Measurements from ENCODE around the gene ZNF777.
A peak's percentile ranks its signal among the peaks of the same experiment; 100 is the strongest.
"Not testable (repeated sequence)": the region's sequence is repeated elsewhere in the genome, so short reads cannot be mapped to it uniquely, and the experiment has no call there.

Gene ZNF777

DNA sequence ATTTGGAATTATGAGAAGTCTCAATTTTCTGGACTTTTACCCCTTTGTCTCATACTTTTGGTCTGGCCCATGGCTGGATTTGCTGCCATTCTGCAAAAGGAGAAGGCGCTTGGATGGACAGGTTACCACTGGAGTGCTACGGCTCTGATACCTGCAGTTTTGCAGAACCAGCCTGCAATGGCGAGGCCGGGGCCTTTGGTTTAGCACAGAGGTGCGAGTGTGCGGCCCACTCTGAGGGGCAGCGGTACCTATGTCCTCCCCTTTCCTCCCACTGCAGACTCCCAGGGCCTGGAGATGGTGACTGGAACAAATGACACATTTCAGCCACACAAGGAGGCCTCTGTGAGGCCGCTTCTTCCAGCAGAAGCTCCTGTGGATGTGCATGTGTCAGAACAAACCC lies 11.9 kb downstream of the ZNF777 start:
- no peak for DNase-seq

DNA sequence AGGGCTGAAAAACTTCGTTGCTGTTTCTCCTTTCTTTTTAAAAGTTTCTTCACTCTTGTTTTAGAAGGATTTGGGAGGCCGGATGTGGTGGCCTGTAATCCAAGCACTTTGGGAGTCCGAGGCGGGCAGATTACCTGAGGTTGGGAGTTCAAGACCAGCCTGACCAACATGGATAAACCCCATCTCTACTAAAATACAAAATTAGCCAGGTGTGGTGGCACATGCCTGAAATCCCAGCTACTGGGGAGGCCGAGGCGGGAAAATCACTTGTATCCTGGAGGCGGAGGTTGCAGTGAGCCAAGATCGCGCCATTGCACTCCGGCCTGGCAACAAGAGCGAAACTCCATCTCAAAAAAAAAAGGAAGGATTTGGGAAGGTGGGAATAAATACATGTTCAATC lies 14.8 kb downstream of the ZNF777 start:
- not testable (repeated sequence) for DNase-seq

DNA sequence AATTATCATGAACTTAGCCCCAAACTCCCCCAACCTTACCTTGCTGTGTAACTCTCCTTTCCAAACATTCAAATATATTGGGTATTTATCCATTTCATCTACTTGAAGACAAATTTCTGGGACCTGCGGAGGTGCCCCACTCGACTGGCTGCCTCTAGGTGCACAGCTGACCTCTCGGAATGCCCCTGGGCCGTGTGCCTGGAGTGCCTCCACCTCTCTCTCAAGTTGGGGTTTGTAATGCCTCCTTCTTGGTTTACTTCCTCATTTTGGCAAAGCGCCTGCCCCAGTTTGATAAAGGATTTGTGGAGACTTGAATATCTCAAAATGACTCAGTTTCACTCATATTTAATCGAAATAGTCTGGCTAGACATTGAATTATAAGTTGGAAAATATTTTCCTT lies 16.6 kb downstream of the ZNF777 start:
- DNase-seq, result no peak

DNA sequence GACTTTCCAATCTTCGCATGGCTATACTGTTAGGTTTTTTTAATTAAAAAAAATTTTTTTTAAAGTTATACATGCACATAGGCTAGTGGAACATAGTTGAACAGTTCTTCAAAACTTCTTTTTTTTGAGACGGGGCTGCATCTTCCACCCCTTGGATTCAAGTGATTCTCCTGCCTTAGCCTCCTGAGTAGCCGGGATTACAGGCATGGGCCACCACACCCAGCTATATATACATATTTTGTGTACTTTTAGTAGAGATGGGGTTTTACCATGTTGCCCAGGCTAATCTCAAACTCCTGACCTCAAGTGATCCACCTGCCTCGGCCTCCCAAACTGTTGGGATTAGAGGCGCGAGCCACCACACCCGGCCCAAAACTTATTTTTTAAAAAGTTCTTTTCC lies 17.3 kb downstream of the ZNF777 start:
- no peak for DNase-seq

DNA sequence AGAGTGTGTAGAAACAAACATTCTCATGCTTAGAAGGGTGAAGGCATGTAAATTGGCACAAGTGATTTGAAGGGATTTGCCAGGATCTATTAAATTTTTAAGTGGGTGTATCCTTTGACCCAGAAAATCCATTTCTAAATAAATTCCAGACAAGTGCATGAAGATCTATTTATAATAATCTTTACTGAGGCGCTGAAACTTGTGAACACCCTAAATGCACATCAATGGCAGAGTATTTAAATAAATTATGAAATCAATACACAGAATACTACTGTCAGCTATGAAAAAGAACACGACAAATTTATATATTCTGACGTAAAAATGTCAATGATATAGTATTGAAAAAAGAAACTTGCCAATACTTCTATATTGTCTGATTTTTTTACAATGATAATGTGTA lies 17.9 kb downstream of the ZNF777 start:
- DNase-seq, result no peak

DNA sequence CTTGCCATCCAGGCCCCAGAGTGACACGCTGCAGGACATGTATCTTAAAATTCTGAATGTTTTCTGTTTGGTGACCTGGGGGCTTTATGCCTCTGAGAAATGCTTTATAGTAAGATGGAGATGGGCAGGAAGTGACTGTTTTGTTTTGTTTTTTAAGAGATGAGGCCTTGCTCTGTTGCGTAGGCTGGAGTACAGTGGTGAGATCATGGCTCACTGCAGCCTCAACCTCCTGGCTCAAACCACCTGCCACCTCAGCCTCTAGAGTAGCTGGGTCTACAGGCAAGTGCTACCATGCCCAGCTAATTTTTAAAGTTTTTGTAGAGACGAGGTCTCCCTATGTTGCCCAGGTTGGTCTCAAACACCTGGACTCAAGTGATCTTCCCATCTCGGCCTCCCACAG lies 20.6 kb downstream of the ZNF777 start:
- no peak for DNase-seq

DNA sequence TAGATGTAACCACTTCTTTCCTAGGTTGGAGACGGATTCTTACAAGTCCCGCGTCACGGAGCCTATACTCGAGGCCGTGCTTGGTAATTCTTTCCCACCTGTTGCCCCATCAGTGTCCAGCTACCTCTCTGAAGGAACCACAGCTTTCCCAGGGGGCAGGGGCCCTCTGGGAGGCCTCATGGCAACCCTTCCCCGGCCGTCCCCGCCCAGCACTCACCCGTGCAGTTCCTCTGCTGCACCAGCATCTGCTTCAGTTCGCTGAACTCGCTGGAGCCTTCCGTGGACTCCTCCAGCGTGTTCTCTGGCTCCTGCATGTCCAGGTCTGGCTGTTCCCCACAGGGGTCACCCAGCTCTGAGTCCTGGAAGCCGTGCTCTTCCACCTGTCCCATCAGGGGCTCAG lies 24.5 kb downstream of the ZNF777 start:
- no peak for DNase-seq

DNA sequence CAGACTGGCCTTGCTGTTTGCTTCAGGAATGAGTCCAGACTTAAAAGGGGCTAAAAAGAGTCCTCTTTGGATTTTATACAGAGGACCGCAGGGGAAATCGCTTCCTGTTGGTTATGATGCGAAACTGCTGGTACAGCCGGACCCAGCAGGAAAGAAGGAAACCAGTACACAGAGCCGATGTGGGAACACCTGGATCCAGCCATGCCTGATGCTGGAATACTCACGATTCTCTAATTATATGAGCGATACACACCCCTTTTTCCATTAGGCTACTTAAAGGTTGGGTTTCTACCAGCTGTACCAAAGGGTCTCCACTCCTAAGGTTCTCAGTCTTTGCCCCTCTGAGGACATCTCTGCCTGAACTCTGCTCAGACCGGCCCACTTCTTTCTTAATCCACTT lies 27.7 kb downstream of the ZNF777 start:
- no peak for DNase-seq

DNA sequence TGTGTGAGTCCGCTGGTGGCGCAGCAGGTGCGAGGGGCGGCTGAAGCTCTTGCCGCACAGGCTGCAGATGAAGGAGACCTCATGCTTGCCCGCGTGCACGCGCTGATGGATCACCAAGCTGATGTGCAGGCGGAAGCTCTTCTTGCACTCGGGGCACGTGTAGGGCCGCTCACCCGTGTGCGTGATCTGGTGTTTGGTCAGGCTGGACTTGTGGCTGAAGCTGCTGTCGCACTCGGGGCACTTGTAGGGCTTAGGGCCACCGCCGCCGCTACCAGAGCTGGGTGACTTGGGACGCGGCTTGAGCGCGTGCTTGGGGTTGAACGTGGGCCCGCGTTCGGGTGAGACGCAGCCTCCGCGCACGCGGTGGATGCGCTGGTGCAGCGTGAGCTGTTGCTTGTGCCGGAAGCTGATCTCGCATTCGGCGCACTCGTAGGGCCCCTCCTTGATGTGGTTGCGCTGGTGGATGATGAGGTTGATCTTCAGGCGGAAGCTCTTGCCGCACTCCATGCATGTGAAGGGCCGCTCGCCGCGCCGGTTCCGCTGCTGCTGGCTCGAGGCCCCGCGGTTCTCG lies 28.7 kb downstream of the ZNF777 start:
- no peak for DNase-seq

DNA sequence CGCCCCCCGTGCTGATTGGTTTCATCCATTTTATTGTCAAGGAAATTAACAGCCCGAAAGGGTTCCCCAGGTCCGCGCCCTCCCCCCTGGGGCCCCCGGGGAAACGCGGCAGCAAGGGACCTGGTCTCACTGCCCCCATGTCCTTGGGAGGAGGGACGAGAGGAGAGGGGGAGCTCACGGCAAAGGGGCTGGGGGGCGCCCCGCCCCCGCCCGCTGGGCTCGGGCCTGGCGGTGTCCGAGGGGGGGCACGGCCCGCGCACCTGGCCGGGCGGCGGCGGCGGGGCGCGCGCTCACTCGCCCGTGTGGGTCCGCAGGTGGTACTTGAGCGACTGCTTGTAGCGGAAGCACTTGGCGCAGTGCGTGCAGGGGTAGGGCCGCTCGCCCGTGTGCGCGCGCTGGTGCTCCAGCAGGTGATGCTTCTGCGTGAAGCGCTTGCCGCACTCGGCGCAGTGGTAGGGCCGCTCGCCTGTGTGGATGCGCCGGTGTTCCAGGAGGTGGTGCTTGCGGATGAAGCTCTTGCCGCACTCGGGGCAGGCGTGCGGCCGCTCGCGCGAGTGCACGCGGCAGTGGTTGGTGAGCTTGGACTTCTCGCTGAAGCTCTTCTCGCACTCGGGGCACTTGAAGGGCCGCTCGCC lies 29.3 kb downstream of the ZNF777 start:
- no peak for DNase-seq

DNA sequence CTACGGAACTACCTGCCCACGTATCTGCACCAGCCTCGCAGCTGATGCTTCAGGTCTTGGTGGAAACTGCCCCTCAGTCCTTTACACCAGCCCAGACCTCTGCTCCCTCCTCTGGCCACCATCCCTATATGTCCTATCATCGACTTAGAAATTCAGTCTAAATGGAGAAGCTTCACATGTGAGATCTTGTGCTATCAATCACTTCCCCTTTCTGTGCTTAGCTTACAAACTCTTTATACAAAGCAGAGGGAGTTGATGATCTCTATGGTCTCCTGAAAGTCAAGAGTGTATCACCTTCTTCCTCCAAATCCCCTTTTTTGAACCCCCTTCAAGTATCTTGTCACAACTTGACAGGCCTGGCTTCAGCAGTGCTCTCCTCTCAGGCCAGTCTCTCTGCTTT lies 30.7 kb downstream of the ZNF777 start:
- no peak for DNase-seq

DNA sequence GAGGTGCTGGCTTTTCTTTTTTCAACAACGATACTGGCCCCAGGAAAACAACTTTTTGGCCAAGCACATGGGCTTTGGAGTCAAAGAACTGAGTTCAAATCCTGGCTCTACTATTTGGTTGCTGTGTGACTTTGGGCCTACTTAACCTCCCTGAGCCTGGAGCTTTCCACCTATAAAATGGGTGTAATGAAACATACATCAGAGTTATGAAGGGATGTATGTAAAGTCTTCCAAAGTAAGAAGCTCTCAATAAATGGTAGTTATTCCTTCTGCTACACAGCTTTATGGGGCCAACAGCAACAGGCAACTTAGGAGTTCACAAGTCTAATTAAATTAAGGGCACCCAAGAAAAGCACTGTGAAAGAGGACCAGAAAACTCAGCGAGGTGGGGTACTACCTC lies 33.0 kb downstream of the ZNF777 start:
- DNase-seq, result no peak

DNA sequence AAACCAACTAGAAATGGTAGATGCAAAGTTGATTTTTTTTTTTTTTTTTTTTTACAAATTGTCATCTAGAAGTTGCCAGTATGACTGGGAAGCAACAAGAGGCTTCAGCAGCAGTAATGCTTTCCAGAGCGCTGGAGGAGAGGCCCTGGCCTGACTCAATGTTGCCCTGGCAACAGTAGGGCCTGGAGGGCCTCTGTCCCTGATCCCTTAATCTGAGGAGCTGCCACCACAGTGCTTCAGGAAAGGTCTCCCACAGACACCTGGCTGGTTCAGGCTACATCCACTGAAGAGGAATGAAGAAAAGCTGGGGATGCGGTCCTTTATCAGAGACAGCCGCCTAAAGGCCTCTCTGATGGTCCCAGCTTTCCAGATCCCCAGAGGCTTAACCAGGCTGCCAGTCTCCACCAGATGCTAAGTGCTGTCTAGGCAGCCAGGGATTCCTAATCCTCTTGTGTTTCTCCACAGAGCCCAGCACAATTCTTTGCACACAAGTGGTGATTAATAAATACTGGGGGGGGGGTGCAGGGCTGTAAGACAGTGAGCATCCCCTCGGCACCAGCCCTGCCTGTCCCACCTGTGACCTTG lies 33.7 kb downstream of the ZNF777 start:
- DNase-seq, result no peak

DNA sequence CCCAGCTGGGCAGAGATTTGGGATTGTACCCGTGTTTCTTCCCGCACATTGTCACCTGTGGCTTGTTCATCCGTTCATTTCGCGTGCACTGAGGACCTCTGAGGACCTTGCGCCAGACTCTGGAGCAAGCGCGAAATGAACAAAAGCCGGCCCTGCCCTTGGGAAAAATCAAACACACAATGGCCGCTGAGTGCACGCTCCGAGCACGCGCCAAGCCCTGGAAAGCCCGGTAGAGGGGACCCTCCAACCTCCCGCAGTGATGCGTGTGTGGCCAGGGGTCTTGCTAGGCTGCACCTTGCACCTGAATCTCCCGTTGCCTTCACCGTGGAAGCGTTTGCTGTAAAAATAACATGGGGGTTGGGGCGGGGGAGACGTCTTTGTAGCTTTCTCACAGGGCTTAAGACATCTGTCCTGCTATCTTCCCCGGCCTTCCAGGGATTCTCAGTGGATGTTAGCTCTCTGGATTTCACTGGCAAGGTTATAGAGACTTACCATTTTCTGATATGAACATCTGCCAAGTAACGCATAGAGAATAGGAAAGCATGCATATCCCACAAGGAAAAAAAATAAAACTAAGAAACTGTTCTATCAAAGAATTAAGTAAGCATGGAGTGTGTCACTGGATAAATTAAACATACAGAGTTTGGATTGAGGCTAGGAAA lies 37.3 kb downstream of the ZNF777 start:
- no peak for DNase-seq

DNA sequence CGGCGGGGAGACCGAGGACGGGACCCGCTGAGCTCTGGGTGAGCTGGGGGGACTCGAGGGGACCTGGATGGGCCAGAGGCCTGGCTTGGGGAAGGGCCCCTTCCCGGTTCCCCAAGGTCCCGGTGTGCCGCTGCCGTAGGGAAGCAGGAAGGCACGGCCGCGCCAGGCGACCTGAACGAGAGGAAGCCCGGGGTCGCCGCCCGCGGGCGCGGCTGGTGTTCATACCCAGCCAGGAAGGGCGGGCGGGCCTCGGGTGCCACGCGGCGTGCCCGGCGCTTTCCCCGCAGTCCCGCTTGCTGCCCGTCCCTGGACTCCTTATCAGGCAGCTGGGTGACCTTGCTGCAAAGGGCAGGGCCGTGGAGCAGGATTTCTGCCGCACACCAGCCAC lies 38.0 kb downstream of the ZNF777 start:
- DNase-seq, result no peak

DNA sequence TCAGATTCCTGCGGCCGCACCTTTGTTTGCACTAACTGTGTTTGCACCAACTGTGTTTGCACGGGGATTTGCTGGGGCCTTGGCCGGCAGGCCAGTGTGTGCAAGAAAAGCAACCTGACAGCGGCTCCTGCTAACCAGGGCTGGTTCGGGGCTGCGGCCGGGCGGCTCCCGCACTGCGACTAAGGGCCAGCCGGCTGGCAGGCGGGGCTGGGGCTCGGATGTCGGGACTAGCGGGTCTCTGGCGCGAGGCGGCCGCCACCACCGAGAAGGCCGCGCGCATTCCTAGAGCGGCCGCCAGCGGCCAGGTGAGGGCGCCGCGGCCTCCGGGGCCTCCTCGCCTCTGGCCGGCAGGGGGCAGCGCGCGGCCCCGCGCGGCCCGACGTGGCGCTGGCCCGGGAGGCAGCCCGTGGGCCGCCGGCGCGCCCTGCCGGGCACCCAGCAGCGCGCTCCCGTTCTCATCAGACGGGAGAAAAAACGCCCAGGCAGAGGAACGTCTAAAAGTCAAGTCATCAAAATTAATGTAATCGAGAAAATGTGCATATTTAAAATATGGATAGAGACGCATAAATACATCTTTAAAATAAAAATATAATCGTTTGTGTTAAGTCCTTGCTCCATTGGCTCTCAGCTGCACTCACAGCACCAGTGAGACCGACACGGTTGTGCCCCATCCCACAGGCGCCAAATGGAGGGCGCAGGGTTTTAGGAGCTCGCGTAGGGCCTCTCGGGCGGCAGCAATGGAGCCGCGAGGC lies 38.5 kb downstream of the ZNF777 start:
- DNase-seq, result peak; percentile 56

DNA sequence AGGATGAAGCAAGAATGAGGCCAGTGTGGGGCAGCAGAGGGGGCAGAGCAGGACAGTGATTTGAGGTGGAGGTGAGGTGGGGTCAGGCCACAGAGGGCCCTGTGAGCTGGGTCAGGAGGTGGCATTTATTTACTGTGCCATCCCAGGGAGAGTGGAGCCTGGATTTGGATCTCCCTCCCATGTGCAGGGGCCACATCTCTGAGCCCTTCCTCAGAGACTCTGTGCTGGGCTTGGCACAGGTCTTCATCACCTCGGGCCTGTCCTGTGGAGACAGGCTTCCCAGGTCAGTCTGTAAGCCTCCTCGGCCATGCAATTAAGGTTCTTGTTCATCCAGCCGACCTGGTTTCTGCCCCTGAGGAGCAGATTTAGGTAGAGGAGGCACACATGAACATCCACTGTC lies 40.9 kb downstream of the ZNF777 start:
- no peak for DNase-seq

DNA sequence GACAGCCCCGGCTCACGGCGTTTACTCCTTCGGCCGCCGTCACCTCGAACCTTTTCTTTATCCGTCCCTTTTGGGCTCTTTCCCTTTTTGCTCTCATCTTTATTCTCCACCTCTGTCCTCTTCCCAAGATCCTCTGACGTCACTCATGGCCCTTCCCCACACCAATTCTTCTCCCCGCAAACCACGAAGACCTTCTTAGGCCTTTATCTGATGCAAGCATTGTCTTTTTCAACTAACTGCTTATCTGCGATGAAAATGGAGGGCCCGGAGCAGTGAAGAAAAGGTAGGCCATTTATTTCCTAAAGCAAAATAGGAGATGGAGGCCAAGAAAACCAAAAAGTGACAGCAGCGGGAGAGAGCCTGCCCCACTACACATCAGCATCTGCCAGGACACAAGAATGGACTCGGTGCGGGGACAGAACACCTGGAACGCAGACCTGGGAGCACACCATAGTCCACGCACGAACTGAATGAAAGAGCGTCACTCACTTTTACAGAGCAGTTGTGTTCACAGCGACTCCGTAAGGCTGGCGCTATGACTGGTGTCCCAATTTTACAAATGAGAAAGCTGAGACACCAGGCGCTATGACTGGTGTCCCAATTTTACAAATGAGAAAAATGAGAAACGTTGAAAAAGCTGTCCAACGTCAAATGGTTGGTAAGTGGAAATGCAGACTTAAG lies 45.3 kb downstream of the ZNF777 start:
- no peak for DNase-seq

DNA sequence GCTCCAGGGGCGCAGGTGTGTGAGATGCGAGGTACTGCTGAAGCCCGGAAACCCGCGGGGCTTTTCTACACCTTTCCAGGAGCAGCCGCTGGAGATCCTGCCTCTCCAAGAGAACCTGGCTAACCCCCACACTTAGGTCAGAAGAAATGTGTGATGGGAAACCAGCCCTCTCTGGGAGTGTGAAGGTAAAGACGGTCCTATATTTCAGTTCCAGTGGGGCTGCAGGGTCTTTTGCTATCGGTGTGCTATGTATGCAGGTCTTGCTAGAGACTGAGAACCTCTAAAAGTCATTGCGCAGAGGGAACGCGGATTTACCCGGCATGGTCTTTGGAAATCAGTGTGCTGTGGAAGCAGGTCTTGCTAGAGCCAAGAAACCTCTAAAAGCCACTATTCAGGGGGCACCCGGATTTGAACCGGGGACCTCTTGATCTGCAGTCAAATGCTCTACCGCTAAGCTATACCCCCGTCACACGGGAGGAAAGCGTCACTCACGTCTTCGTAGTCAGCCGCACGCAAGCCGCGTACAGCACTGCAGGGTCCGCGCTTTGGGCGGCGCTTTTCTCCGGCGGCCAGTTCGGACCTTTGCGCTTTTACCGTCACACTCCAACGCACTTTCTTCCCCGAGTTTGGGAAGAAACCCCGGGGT lies 46.0 kb downstream of the ZNF777 start:
- DNase-seq, result no peak

DNA sequence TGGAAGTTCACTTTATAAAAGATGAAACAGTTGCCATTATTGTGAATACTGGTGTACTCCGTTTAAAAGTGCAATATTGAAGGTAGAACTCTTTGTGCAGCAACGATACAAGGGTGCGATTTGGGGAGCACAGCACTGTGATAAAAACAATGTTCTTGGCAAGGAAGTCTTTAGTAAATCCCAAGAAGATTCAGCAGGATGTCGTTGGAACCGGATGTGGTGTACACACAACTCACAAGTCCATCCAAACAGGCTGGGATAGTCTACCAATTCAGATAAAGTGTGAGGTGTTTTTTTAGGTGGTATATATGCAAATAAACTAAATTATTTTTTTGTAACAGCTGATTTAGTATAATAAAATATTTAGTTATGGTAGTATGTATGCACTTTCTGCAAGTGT lies 46.7 kb downstream of the ZNF777 start:
- no peak for DNase-seq

DNA sequence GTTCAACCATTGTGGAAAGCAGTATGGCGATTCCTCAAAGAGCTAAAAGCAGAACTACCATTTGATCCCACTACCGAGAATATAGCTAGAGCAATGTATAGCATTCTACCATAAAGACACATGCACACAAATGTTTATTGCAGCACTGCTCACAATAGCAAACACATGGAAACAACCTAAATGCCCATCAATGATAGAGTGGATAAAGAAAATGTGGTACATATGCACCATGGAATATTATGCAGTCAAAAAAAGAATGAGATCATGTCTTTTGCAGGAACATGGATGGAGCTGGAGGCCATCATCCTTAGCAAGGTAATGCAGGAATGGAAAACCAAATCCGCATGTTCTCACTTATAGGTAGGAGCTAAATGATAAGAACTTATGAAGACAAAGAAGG lies 47.8 kb downstream of the ZNF777 start:
- DNase-seq, result not testable (repeated sequence)

DNA sequence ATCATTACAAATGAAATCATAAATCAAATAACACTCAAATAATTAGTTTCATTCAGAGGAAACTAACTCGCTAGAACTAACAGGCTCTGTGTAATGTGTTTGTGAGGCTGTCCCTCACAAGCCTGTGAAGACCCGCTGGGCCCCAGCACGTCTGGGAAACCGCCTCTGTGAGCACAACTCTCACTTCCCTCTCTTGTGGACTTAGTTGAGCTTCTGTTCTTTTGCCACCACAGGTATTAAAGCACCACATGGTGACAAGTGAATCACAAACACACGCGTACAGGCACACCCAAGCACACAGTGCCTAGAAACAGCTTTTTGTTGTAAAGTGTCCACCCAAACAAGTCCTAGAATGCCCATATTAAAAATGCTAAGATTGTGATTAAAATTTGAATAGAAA lies 51.0 kb downstream of the ZNF777 start:
- DNase-seq, result no peak

DNA sequence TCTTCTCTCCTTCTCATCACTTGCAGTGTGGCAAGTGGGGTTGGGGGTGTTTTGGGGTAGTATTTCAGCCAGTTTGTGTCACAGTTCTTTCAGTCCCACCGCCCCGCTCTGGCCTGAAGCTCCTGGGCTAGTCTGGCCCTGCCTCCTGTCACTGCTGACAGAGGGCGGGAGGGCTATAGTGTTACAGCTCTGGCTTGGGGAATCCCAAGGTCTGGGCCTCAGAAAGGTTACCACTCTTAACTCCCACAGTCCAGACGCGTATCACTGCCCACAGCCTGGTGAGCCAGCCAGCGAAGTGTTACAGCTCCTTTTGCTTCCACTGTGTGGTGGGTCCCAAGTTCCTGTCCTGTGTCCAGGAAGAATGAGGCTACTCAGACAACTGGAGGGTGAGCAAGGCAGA lies 56.0 kb downstream of the ZNF777 start:
- DNase-seq, result no peak
